Stimulated activated CD4-positive, alpha-beta T cell treated with anti-CD3 and anti-CD28 coated beads, Interleukin-15, amount 100 ng/mL, for 1 hour (primary cell): Measurements from ENCODE around the gene CST4.
"Not testable (repeated sequence)": the region's sequence is repeated elsewhere in the genome, so short reads cannot be mapped to it uniquely, and the experiment has no call there.

Experiments
- DNase-seq, 2 donors: peaks; one replicate each; pipeline ENCODE4 v3.0.0-alpha.2; 2020; ENCODE audit warnings: low read depth in 1 of 2, low spot score in 1 of 2

Gene CST4

DNA sequence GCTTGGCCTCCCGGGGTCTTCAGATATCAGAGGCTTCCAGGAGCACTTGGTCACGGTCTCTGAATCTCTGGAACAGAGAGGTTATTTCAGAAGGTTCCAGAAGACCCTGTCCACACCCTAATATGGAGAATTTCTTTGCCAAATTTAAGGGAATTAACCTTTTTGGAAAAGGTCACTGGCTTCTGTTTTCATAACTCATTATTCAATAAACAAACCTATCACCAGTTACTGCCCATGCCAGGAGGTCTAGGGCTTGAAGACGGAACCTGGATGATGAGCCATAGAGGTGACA, 507 bp upstream of the CST4 start:
- DNase-seq: no peak

DNA sequence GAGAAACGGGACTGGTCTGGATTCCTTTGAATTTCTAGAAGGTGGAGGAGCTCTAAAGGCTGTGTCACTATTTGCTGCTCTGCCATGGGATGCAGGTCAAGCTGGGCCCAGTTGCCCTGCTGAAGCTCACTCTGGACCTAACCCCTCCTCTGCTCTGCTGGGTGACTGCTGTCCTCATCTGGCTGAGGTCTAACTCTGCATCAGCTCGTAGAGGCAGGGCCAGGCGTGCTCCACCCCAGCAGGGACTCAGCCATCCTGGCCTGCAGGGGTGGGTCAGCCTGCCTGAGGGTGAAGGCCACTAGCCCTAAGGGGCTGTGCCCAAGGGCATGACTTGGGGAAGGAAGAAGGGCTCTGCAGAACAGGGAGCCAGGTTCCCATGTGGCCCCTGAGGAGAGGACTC, 852 bp downstream of the CST4 start:
- DNase-seq: no peak

DNA sequence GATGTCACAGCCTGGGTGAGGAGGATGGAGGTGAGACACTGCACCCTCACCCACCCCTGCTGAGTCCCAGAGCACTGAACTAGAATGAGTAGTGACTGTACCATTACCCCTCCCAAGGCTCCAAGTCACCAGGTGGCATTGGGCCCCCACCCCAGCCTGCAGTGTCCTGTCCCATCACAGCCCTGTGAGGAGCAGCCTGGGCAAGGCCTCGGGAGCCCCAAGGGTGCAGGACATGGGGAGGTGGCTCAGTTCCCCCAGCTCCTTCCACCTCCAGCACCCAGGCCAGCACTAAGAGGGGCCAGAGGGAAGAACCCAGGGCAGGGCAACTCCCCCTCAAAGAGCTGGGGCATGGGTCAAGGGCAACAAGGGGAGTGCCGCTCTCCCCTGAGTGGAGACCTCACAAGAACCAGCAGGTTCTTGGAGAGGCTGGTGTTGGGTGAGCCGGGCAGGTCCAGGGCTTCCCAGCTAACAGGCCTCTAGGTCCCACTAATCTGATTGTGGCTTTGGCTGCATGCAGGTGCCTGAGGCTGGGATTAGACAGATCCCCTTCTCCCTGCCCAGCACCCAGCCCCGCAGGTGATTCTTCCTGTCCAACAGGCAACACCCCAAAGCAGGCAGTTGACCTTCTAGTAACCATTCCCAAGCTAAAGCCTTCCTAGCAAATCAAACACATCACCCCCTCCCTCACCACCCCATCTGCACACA, 2.6 kb downstream of the CST4 start:
- DNase-seq: no peak

DNA sequence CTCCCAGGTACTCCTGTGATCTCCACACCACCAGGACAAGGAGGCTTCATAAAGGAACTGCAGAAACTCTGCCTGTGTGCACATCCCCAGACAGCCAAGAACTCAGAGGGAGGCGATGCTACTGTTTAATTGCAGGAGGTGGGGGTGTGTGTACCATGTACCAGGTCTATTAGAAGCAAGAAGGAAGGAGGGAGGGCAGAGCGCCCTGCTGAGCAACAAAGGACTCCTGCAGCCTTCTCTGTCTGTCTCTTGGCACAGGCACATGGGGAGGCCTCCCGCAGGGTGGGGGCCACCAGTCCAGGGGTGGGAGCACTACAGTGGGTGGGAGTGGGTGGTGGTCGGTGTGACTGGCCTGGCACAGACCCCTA, 3.3 kb downstream of the CST4 start:
- DNase-seq: not testable (repeated sequence)

DNA sequence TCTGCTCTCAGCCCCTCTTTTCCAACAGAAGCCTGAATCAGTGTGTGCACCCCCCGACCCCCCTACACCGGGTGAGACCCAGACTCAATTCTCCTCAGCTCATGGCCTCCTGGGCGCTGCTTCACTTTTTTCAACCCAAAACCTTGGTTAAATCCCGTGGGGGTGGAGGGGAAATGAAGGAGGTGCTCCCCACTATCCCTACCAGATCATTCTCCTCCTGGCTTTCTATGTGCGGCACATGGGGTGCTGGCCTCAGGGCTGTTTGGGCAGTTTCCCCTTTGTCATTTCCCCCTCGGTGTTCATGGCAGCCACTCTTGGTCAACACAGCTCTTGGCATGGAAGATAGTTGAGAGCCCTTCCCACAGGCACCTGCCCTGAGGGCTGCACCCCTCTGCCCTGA, 4.6 kb downstream of the CST4 start:
- no peak for DNase-seq

DNA sequence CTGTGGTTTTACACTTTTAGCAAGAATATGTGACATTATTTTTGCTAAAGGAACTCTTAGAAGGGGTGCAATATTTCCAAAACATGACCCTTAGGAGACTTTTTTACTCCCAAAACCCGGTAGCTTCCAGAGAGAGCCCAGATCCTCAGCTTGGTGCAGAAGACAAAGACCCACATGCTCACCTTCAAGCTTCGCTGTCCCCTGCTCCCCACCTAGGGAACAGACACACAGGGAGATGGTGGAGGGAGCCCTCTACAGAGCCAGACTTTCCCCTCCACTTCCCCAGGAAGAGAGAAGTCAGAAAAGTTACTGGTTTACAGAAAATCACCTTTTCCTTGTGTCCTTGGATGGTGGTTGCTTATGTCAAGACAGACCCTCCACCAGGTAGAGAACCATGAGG, 5.0 kb downstream of the CST4 start:
- no peak for DNase-seq

DNA sequence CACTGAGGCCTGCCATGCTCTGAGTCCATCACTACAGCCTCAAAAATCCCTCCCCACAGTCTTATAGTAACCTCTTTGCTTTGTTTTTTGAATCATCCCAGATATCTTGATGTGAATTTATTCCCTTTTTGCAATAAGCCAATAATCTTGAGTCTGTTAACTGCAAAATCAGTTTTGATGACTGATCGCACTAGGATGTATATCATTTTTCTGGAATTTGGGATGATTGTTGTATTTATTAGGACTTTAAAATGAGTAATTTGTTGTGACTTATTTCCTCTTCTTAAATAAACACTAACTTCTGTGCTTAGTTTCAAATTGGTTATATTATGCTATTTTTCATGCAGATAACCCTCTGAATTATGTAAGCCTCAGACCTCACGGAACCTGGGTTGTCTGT, 5.6 kb downstream of the CST4 start:
- no peak for DNase-seq

DNA sequence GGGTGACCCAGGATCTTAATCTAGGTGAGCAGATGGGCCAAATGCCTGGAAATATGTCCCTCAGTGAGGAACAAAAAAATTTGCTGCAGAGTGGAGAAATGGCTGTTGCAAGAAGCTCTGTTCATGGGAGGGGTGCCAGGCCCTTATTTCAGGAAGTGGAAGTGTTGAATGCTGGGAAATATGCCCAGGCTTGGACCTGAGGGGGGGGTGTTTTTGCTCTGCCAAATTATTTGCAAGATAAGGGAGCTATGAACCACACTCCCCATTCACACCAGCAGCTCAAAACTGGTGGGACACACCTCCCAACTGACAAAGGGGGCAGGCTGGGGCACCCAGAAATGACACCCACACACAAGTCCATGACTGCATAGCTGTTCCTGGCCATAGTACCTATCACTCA, 8.7 kb downstream of the CST4 start:
- no peak for DNase-seq

DNA sequence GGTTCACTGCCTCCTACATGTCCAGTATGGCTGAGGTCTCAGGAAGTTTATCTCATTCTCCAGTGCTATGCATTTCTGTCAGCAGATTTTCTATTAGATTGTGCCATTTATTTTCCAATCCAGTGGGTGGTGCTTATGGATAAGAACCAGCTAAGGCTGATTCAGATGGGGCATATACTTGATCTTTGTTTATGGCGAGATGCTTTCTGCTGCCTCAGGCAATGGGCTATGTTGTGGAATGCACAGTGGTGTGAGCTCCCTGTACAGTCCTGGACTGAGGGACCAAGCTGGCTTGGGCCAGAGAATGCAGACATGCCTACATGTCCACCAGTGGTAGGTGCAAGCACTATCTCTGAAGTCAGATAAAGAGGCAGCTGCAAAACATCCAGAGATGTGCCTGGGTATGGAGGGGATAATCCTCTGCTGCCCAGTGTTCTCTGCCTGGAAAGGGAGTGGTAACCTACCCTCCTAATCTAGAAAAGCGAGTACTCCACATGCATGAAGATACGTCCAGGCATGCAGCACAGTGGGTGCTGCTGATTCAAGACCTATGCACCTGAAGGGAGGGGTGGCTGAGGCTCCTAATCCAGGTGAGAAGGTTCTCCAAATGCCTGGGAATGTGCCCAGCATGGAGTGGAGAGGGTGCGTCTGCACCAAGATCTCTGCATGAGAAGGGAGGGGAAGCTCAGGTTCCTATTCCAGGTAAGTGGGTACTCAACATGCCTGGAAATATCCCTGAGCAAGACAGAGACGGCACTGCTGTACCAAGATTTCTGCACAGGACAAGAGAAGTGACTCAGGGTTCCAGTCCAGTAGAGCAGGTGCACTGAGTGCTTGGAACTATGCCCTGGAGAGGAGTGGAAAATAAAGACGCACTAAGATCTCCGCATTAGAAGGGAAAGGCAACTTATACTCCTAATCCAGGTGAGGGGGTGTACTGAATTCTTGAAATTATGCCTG, 9.4 kb downstream of the CST4 start:
- DNase-seq: no peak

DNA sequence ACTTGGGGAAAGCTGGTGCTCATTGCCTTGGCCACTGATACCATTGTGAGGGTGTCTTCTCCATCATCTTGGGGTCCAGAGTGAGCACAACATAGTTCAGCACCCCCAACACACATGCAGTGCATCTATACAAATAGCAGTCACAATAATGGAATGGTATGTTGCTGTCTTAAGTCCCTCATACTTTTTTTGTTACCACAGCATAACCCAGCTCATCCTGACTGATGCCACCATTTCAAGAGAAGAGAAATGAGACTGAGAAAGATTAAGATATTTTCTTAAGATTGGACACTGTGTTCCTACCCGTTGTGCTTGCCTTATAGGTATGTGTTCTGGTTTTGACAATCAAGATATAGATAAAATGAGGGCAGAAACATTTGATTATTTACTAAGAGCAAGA, 15.6 kb downstream of the CST4 start:
- no peak for DNase-seq

DNA sequence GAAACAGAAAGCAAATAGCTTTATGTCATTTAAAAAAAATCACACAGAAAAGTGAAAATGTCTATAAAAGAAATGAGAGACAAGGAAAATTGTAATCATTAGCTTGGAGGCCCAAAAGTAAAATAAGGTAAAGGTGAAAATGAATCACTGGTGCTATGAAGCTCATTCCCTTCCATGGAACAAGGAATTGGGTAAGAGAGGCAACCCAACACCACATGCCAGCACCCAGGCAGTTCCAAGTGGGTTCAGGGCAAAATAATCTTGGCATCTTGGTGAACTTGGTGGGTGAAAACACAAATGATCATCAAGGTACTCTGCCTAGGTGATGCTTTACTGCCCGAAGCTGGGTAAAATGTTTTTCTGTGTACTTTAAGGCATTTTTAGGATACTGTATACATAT, 16.7 kb downstream of the CST4 start:
- DNase-seq: no peak

DNA sequence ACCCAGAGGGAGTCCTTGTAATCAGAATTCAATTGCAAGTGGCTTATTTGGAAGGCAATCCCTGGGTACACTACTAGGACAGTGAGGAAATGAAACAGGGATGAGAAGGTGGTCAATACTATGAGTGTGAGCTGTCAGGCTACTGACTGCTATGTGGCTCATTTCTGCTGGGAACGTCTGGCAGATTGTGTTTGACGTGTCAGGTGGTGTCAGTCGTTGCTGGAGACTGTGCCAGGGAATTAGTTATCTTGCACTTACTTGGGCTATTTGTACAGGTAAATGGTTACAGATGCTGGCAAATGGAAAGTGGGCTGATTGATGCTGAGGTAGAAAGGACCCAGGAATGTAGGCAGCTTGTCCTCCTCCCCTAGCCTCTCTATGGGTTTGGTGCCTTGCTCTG, 17.4 kb downstream of the CST4 start:
- DNase-seq: no peak

DNA sequence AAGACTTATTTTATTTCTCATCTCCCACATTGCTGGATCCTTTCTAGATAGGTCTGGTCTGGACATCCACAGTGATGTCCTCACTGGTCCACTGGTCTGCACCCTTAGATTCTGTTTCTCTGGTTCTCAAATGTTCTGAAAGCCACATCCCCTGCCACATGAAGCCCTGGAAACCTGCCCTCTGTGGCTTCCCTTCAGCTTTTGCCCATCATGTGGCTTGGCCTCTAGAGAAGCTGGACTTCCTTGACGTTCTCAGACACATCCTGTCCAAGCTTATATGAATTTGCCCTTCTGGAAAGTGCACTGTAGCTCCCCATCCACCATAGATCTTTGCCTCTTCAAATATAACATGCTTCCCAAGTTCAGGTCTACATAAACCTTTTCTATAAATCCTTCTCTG, 18.5 kb downstream of the CST4 start:
- no peak for DNase-seq

DNA sequence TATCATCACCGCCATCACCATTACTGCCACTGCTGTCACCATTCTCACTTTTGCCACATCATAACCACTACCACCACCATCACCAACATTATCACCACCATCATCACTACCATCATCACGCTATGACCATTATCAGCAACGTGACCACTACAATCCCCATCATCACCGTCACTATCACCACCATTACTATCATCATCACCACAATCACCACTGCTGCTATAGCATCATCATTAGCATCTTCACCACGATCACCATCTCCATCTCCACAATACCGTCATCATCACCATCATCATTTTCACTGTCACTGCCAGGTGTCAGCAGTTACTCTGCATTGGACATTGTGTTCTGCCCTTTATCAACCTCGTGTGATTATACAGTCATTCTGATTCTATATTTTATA, 19.0 kb downstream of the CST4 start:
- no peak for DNase-seq

DNA sequence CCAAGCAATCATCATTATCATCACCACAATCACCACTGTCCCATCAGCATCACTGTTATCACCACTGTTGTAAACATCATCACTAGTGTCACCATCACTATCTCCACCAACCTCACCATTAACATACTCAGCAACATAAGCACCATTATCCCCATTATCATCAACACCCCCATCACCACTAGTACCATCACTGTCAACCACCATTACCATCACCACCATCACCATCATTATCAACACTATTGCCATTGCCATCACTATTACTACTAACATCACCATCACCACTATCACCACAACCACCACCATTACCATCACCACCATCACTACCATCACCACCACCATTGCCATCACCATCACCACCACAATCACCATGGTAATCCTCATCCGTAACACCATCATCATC, 19.5 kb downstream of the CST4 start:
- no peak for DNase-seq

DNA sequence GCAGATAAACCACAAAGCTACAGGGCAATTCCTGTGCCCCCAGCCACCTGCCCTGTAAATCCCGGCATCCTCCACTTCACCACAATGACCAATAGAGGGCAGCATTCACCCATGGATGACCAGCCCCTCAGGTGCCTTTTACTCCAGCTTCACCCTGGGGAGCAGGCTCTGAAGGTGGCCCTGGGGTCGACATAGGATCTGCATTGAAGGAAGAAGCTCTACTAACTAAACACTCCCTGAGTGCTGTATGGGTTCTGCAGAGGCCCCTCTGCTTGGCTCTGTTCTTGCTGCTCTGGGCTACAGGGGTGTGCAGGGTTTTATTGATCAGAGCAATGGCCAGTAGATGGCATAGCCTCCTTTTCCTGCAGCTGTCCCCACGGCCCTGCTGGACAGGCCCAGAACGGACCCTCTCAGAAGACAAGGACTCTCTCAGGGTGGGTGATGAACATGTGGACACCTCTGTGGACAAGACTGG, 20.3 kb downstream of the CST4 start:
- no peak for DNase-seq

DNA sequence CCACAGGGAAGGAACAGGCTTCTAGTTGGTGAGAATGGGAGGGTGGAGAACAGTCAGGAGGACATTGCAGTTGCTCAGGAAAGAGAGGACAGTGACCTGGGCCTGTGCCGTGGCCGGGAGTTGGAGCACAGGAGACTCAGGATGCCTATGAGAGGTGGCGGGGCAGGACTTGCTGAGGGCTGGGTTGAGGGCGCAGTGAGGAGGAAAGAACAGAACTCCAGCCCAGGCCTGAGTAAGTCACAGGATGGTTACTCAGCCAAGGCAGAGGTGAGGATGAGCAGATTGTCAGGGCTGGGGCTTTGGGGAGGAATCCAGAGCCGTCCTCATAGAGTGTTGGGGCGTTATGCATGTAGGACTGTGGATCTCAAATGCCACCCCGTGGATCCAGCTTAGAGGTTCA, 21.2 kb downstream of the CST4 start:
- DNase-seq: no peak

DNA sequence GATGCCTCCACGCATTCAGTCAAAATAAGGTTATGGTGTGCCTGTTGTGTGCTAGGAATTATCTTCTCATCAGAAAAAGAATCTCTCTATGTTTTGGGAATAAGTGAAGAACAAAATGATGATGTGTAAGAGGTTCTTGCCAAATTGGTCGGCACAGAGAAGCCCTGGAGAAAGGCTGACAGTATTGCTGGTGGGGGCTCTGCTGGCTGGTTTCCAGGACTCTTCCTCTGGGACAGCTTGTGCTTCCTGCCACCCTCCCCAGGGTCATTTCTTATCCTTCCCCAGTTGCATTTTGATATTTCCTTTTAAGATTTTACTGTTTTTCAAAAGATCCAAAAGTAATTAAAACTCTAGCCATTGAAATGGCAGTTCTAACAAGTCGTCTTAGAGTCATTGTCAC, 22.1 kb downstream of the CST4 start:
- DNase-seq: no peak

DNA sequence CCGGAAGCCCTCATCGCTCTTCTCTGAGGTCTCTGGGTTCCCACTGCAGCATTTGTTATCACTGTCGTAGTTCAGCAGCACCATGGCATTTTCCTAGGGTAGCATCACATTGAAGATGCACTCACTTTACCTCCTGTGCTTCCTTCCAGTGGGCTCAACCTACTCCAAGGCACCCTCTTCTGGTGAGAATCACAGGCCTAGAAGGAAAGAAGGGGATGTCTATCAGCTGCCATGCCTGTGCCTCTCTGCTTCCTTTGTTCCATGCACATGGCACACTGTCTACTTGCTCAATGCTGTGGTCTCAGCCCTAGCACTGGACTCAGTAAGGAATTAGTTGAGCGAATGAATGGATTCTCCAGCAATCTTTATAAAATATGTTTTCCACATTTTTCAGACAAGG, 22.6 kb downstream of the CST4 start:
- no peak for DNase-seq

DNA sequence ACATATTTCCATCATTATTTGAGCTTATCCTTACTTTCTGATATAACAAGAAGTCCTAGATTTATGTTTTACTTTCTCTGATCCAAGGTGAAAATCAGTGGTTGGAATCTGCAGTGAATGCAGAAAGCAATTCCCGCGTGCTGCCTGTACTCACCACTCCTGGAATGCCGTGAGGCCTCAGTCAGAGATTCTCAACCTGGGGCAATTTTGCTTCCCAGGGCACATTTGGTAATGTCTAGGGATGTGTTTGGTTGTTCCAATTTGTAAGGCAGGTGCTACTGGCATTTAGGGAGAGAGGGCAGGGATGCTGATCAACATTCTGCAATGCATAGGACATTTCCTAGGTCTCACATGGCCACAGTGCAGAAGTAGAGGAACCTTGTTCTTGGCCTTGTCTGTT, 23.9 kb downstream of the CST4 start:
- no peak for DNase-seq

DNA sequence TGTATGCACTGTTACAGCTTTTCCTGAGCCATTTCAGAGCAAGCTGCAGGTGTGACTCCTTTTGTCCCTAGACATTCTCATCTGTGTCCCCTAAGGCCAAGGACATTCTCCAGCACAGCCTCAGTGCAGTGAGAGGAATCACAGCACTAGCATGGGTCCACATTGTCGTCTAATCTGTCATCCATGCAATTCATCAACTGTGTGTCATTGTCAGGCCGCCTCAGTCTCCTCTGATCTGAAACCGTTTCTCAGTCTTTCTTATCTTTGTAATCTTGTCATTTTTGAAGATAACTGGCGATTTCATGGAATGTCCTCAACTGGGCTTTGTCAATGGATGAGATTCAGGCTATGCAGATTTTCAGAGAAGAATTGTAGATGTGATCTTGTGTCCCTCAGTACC, 24.8 kb downstream of the CST4 start:
- DNase-seq: not testable (repeated sequence)

DNA sequence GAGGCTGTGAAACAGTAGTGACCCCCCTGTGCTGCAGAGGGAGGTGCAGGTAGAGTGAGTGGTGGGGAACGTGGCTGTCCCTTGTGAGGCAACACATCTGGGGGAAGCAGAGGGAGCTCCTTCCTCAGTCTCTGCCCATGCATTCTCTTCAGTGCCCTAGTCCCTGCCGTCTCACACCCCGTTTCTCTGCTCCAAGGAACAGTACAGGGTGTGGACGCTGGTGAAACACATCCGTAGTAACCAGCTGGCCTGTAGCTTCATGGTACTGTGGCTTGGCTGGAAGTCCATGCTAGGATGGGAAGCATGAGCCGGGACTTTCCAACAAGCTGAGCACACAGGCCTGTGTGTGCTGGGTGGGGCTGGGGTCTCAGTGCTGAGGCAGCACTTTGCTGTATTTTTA, 25.7 kb downstream of the CST4 start:
- DNase-seq: no peak
